ENCODE measurements around the gene HASPIN. TPM values are rescaled to one million over a fixed set of nuclear protein-coding genes. Genes with fewer than 3 reads are reported as not detected.
A peak's percentile ranks its signal among the peaks of the same experiment; 100 is the strongest.

Gene HASPIN
- total and polyA plus RNA-seq, 2 of the 13 experiments (the other 11 are each of a cell fraction or from before 2014, with no cell fraction given): 2.7 to 8.1 TPM

- TF ChIP-seq ARID5B (CRISPR knock-in tag; IDR thresholded peaks at IDR 0.05) (no peak), CAMTA2 (CRISPR knock-in tag; IDR thresholded peaks at IDR 0.05; ENCODE audit: borderline replicate concordance) (no peak), SALL1 (CRISPR knock-in tag; IDR thresholded peaks at IDR 0.05) (0 out of 2 replicates have a peak, but pooled peaks have one; percentile 10), ASH2L (IDR thresholded peaks at IDR 0.05; ENCODE audit: insufficient read length, low read depth, low read length) (no peak), HNRNPH1 (optimal IDR thresholded peaks at IDR 0.05; ENCODE audit: low read depth, low read length) (no peak), NAIF1 (CRISPR knock-in tag; IDR thresholded peaks at IDR 0.05; ENCODE audit: borderline replicate concordance) (no peak), TFDP1 (CRISPR knock-in tag; IDR thresholded peaks at IDR 0.05; ENCODE audit: borderline replicate concordance) (peak; percentile 52; the same call in 1 of the 2 replicates), NCOA1 (CRISPR knock-in tag; IDR thresholded peaks at IDR 0.05) (no peak), ZNF251 (CRISPR knock-in tag; IDR thresholded peaks at IDR 0.05) (no peak), ZNF280D (CRISPR knock-in tag; IDR thresholded peaks at IDR 0.05) (no peak), ARHGAP35 (CRISPR knock-in tag; IDR thresholded peaks at IDR 0.05; ENCODE audit: borderline replicate concordance) (no peak), ELF1 (CRISPR knock-in tag; IDR thresholded peaks at IDR 0.05) (no peak), ISL2 (CRISPR knock-in tag; IDR thresholded peaks at IDR 0.05) (no peak), TBX2 (CRISPR knock-in tag; IDR thresholded peaks at IDR 0.05; ENCODE audit: borderline replicate concordance) (no peak), MAX (IDR thresholded peaks at IDR 0.05) (peak; percentile 68), SCMH1 (CRISPR knock-in tag; IDR thresholded peaks at IDR 0.05; ENCODE audit: borderline replicate concordance) (no peak), HNRNPLL (IDR thresholded peaks at IDR 0.05; ENCODE audit: low read depth, low read length, poor library complexity, severe bottlenecking) (no peak), TGIF2 (CRISPR knock-in tag; IDR thresholded peaks at IDR 0.05) (peak; percentile 58; the same call in 1 of the 2 replicates), ZIK1 (CRISPR knock-in tag; IDR thresholded peaks at IDR 0.05; ENCODE audit: borderline replicate concordance, low read depth) (no peak), ZNF468 (CRISPR knock-in tag; IDR thresholded peaks at IDR 0.05) (no peak)
Measured at GRCh38 chr17:3738562-3739295, 15.0 kb downstream of the HASPIN start (continued).

Measured in HepG2 (cell line).